Lung (tissue), 12 donors: ENCODE measurements around the gene IQGAP2. TPM values are rescaled to one million over a fixed set of nuclear protein-coding genes. Genes with fewer than 3 reads are reported as not detected.

ENCODE experiments used
- ATAC-seq: fragments of 200-7000 bp; cut with Tn5 transposase; one replicate; pipeline ENCODE4 v1.9.1; 2020; ENCODE audit warnings: moderate number of reproducible peaks; ENCODE audit not compliant: insufficient read depth, low FRiP score
- DNase-seq, 3 donors: peaks; one replicate each; pipeline ENCODE4 v3.0.0-alpha.2; 2013 to 2017
- H3K27ac ChIP-seq, 2 donors: one replicate each; pipeline ENCODE4 v1.5.1; 2013; ENCODE audit warnings: mild to moderate bottlenecking in 2 of 2, moderate library complexity in 2 of 2, control low read depth in 1 of 2, inconsistent platforms in 1 of 2, low read depth in 1 of 2, low read length in 1 of 2
- H3K27me3 ChIP-seq, 3 donors: one replicate each; pipeline ENCODE4 v1.5.1; 2013; ENCODE audit warnings: low read length in 2 of 3; ENCODE audit not compliant: control insufficient read depth in 3 of 3, insufficient read depth in 3 of 3
- H3K36me3 ChIP-seq, 4 donors: one replicate each; pipeline ENCODE4 v1.5.1; 2013; ENCODE audit warnings: low read length in 4 of 4, mild to moderate bottlenecking in 1 of 4, moderate library complexity in 1 of 4; ENCODE audit not compliant: control insufficient read depth in 4 of 4, insufficient read depth in 4 of 4
- H3K4me1 ChIP-seq, 5 donors: one replicate each; pipeline ENCODE4 v1.5.1; 2013; ENCODE audit warnings: low read length in 5 of 5, mild to moderate bottlenecking in 2 of 5, moderate library complexity in 1 of 5; ENCODE audit not compliant: control insufficient read depth in 5 of 5, insufficient read depth in 5 of 5
- H3K4me3 ChIP-seq: one replicate; pipeline ENCODE4 v1.5.1; 2013; ENCODE audit warnings: mild to moderate bottlenecking, control low read depth, moderate library complexity
- H3K9ac ChIP-seq, 2 donors: one replicate each; pipeline ENCODE4 v1.5.1; 2013; ENCODE audit warnings: low read length in 2 of 2, control low read depth in 1 of 2; ENCODE audit not compliant: insufficient read depth in 1 of 2
- H3K9me3 ChIP-seq, 4 donors: one replicate each; pipeline ENCODE4 v1.5.1; 2013; ENCODE audit warnings: low read length in 3 of 4, mild to moderate bottlenecking in 1 of 4, moderate library complexity in 1 of 4; ENCODE audit not compliant: control insufficient read depth in 4 of 4, insufficient read depth in 3 of 4
- WGBS, 2 donors: extraction: QIAGEN DNeasy Blood & Tissue Kit; methylation state at CpG; one replicate each; pipeline ENCODE4 v1.1.7; 2013; 5-methylcytosine and 5-hydroxymethylcytosine counted together
- polyA plus RNA-seq, 2 donors: library from polyadenylated mRNA; stranded (reverse); fragments of 200-250 nt; gene quantifications; one replicate each; pipeline ENCODE4 v1.2.1, GENCODE V29; 2013
- total RNA-seq, 2 donors: library from RNA; depleted of rRNA in 1 of 2; stranded (reverse); fragments of >200 nt in 1 of 2; gene quantifications; one replicate each; pipeline ENCODE4 v1.2.1, GENCODE V29; 2014 to 2021
- TF ChIP-seq, protein P1 (sequence below): IDR thresholded peaks from 2 replicates; pipeline ENCODE4 v1.5.1; 2012; ENCODE audit warnings: mild to moderate bottlenecking; ENCODE audit errors: control extremely low read depth, extremely low read depth
- donor health status: control.
- donor health status: control.
- donor health status: Bipolar disorder and iron deficiency.
- donor health status: healthy.
- donor health status: DM: yes; HTN: yes; CAD: no.

IQGAP2 gene
- total and polyA plus RNA-seq, 4 donors = 6.0 to 33.6 (median 13.7) TPM

DNA sequence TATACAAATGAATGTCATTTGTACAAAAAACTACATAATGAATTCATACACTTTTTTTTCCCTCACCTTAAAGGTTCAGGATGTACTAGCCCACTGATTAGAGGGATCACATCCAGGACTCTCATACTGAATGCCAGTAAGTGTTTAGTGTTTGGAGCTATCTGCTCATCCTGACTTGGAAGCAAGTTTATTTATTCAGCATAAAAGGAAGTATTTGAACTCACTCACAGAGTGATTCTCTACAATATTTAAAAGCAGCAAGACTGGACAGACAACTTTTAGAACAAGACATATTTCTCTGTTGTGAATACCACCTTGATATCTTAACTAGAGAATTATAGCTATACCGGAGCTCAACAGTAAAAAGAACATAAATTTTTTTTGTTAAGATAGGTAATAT is 14.8 kb upstream of the IQGAP2 start:
- Histone ChIP-seq H3K4me1 (peaks cover 0 to 14% (median 0%) of the 10 kb centered on the region in 5 donors), H3K36me3 (no peaks in the 10 kb centered on the region), H3K27ac (no peak overlapping the region), H3K4me3 (no peak overlapping the region), H3K27me3 (no peaks in the 10 kb centered on the region), H3K9ac (no peak overlapping the region), H3K9me3 (no peaks in the 10 kb centered on the region)
- TF ChIP-seq, protein P1, sequence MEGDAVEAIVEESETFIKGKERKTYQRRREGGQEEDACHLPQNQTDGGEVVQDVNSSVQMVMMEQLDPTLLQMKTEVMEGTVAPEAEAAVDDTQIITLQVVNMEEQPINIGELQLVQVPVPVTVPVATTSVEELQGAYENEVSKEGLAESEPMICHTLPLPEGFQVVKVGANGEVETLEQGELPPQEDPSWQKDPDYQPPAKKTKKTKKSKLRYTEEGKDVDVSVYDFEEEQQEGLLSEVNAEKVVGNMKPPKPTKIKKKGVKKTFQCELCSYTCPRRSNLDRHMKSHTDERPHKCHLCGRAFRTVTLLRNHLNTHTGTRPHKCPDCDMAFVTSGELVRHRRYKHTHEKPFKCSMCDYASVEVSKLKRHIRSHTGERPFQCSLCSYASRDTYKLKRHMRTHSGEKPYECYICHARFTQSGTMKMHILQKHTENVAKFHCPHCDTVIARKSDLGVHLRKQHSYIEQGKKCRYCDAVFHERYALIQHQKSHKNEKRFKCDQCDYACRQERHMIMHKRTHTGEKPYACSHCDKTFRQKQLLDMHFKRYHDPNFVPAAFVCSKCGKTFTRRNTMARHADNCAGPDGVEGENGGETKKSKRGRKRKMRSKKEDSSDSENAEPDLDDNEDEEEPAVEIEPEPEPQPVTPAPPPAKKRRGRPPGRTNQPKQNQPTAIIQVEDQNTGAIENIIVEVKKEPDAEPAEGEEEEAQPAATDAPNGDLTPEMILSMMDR = no peak
- ATAC-seq (no peak), DNase-seq (no peak)
- WGBS, 2 donors = 61 to 100% methylated on average over 1 of the region's 1 CpG

DNA sequence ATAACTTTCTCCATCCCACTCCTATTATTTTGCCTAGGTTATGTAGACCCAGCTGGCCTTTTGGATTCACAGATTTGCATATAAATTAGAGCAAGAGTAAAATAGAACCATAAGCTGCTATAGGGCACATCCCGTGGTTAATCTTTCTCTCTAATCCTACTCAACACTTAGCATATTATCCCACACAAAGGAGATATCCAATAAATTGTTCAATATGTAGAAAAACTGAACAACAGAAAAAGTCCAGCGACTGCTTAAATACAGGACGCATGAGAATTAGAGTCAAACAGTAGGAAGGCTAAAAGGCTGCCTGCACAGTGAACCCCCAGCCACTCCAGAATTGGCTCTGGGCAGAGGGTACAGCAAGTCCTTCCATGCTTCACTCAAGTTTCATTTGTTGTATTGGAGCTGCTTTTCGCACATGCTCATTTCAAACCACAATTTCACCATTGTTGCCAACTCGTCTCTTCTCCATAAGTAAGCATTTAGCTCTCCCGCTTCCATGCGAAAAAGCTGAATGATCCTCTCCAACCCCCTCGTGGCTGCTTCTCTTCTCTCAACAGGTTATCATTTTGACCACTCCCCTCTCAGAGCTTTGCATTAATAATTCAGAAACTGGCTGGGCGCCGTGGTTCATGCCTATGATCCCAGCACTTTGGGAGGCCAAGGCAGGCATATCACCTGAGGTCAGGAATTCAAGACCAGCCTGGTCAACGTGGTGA is 14.1 kb upstream of the IQGAP2 start:
- Histone ChIP-seq H3K9ac (no peak overlapping the region), H3K9me3 (no peaks in the 10 kb centered on the region), H3K36me3 (no peaks in the 10 kb centered on the region), H3K4me3 (no peak overlapping the region), H3K27me3 (no peaks in the 10 kb centered on the region), H3K4me1 (peaks cover 0 to 13% (median 0%) of the 10 kb centered on the region in 5 donors), H3K27ac (no peak overlapping the region)
- DNase-seq (no peak), ATAC-seq (no peak)
- 91 to 92% methylated on average over 11 of the region's 11 CpGs for WGBS, 2 donors
- TF ChIP-seq, protein P1 = no peak

DNA sequence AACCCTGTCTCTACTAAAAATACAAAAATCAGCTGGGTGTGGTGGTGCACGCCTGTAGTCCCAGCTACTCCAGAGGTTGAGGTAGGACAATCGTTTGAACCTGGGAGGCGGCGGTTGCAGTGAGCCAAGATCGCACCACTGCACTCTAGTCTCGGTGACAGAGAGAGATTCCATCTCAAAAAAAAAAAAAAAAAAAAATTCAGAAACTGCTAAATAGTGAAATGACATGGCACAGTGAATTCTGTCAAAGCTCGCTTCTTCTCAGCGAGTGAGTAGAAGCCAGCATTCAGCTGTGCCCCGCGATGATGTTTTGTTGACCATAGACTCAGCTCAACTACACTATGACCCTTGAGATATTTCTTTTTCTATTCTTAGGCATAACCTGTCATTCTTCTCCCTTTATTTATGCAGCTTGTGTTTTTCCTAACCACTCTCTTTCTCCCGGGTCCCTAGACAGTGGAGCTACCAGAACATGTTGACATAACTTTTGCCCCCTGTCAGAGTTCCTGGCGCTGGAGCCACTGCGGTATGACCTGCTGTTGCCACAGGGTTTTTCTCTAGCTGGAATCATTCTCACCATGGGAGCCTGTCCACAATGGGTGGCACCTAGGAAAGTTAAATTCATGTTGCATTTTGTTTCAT is 13.5 kb upstream of the IQGAP2 start:
- Histone ChIP-seq H3K27ac (no peak overlapping the region), H3K27me3 (no peaks in the 10 kb centered on the region)
- TF ChIP-seq, protein P1 = no peak

More for the DNA sequence above, 13.5 kb upstream of the IQGAP2 start:
- ATAC-seq = no peak
- Histone ChIP-seq H3K9ac (no peak overlapping the region), H3K4me3 (no peak overlapping the region), H3K4me1 (peaks cover 0 to 9% (median 0%) of the 10 kb centered on the region in 5 donors), H3K9me3 (no peaks in the 10 kb centered on the region), H3K36me3 (no peaks in the 10 kb centered on the region)
- 85 to 87% methylated on average over 13 of the region's 13 CpGs for WGBS, 2 donors
- no peak for DNase-seq
